Prostate gland (tissue), 2 donors: ENCODE data around the gene KCTD6.

Experiments
- POLR2A ChIP-seq: fragments of 450-650 bp; IDR thresholded peaks from one replicate; pipeline ENCODE4 v1.6.1; 2016; ENCODE audit warnings: antibody characterized with exemption, mild to moderate bottlenecking
- POLR2AphosphoS5 ChIP-seq: sonication (generic); formaldehyde crosslinking; IDR thresholded peaks from one replicate; pipeline ENCODE4 v1.6.1; 2017; ENCODE audit warnings: antibody characterized with exemption
- TF ChIP-seq, protein P1 (sequence below), 4 experiments: fragments of 200-600 bp in 2 of 4; fragments of 450-650 bp in 2 of 4; sonication (generic) in 2 of 4; IDR thresholded peaks; 1 replicate in 3 of 4; 2 replicates in 1 of 4; pipeline ENCODE4 v1.5.1; 2016 to 2019; ENCODE audit warnings: antibody characterized with exemption in 4 of 4, mild to moderate bottlenecking in 2 of 4, moderate library complexity in 2 of 4

DNA sequence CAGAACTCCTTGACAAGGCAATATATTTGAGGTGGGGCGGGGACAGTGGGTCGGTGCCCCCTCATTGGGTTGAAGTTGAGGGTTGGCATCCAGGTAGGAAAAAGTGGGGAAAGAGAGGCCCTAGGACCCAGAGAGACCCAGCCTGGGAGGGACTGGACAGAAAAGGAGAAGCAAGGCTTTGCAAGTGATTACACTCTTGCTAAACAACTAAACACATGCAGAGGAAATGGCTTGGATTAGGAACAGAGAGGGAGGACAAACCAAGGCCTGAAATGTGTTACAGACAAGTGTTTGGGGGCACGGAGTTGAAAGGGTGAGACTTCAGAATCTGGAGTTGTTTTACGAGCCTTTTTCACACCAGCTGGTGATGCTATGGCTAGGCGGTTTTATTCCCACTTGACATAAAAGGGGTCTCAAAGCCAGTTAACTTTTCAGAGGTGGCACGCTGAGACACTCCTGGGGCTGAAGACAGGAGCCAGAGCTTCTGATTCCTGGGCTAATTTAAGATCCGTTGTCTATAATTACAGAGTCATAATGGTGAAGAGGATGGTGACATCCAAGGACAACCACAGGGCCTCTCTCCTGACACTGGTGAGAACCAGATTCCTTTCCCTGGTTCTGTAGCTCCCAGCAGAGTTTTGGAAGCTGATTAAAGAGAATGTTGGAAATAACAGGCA is 7.7 kb upstream of the KCTD6 start:
- TF ChIP-seq, protein P1, sequence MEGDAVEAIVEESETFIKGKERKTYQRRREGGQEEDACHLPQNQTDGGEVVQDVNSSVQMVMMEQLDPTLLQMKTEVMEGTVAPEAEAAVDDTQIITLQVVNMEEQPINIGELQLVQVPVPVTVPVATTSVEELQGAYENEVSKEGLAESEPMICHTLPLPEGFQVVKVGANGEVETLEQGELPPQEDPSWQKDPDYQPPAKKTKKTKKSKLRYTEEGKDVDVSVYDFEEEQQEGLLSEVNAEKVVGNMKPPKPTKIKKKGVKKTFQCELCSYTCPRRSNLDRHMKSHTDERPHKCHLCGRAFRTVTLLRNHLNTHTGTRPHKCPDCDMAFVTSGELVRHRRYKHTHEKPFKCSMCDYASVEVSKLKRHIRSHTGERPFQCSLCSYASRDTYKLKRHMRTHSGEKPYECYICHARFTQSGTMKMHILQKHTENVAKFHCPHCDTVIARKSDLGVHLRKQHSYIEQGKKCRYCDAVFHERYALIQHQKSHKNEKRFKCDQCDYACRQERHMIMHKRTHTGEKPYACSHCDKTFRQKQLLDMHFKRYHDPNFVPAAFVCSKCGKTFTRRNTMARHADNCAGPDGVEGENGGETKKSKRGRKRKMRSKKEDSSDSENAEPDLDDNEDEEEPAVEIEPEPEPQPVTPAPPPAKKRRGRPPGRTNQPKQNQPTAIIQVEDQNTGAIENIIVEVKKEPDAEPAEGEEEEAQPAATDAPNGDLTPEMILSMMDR (IDR thresholded peaks at IDR 0.05), result no peak
- TF ChIP-seq POLR2A (no peak), POLR2AphosphoS5 (no peak)
